Stomach smooth muscle (tissue), 2 donors: ENCODE measurements around the gene PTPRN2.
"Not testable (repeated sequence)": the region's sequence is repeated elsewhere in the genome, so short reads cannot be mapped to it uniquely, and the experiment has no call there.

Experiments
- H3K27ac ChIP-seq: one replicate; pipeline ENCODE4 v1.7.0; 2013; ENCODE audit warnings: mild to moderate bottlenecking, low read length, inconsistent platforms
- H3K27me3 ChIP-seq, 2 donors: one replicate each; pipeline ENCODE4 v1.7.0; 2013; ENCODE audit warnings: low read length in 2 of 2; ENCODE audit not compliant: insufficient read depth in 2 of 2, control insufficient read depth in 1 of 2
- H3K36me3 ChIP-seq, 2 donors: one replicate each; pipeline ENCODE4 v1.7.0; 2013; ENCODE audit warnings: low read length in 2 of 2; ENCODE audit not compliant: control insufficient read depth in 2 of 2, insufficient read depth in 2 of 2
- H3K4me1 ChIP-seq: one replicate; pipeline ENCODE4 v1.7.0; 2013; ENCODE audit warnings: low read length; ENCODE audit not compliant: control insufficient read depth, insufficient read depth
- H3K4me3 ChIP-seq, 2 donors: one replicate each; pipeline ENCODE4 v1.7.0; 2013; ENCODE audit warnings: low read length in 2 of 2
- H3K9ac ChIP-seq, 2 donors: one replicate each; pipeline ENCODE4 v1.7.0; 2013; ENCODE audit warnings: low read length in 2 of 2, mild to moderate bottlenecking in 1 of 2
- H3K9me3 ChIP-seq, 2 donors: one replicate each; pipeline ENCODE4 v1.7.0; 2013; ENCODE audit warnings: low read length in 2 of 2; ENCODE audit not compliant: control insufficient read depth in 2 of 2
- donor health status: healthy.
- donor health status: Pancreatic carcinoma.

Gene PTPRN2

DNA sequence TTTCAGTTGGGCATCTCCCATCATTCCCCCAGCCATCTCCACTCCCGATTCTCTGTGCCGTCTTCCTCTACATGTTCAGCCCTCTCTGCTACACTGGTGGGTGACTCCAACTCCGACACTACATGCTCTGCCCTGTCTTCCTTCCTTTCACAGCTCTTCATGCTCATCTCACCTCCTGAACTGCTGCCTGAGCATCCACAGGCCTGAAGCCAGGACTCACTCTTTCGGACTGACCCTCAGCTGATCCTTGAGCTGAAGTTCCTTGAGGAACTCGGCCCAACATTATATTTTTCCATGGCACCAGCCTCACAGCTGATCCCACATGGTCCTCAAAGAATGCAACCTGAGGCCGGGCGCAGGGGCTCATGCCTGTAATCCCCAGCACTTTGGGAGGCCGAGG is 538.4 kb downstream of the PTPRN2 start:
- Histone ChIP-seq H3K9ac (no peak overlapping the region), H3K27me3 (no peaks in the 10 kb centered on the region), H3K27ac (no peak overlapping the region), H3K9me3 (peaks cover 0 to 2% of the 10 kb centered on the region in 2 donors), H3K4me1 (no peaks in the 10 kb centered on the region), H3K4me3 (no peak overlapping the region), H3K36me3 (no peaks in the 10 kb centered on the region)

GRCh38 chr7:158048569-158048968 is 539.1 kb downstream of the PTPRN2 start:
- H3K36me3 ChIP-seq: no peaks in the 10 kb centered on the region
- no peak overlapping the region for H3K4me3 ChIP-seq
- H3K27me3 ChIP-seq: no peaks in the 10 kb centered on the region
- H3K9ac ChIP-seq: no peak overlapping the region
- H3K9me3 ChIP-seq: peaks cover 0 to 2% of the 10 kb centered on the region in 2 donors
- no peaks in the 10 kb centered on the region for H3K4me1 ChIP-seq
- H3K27ac ChIP-seq: no peak overlapping the region

DNA sequence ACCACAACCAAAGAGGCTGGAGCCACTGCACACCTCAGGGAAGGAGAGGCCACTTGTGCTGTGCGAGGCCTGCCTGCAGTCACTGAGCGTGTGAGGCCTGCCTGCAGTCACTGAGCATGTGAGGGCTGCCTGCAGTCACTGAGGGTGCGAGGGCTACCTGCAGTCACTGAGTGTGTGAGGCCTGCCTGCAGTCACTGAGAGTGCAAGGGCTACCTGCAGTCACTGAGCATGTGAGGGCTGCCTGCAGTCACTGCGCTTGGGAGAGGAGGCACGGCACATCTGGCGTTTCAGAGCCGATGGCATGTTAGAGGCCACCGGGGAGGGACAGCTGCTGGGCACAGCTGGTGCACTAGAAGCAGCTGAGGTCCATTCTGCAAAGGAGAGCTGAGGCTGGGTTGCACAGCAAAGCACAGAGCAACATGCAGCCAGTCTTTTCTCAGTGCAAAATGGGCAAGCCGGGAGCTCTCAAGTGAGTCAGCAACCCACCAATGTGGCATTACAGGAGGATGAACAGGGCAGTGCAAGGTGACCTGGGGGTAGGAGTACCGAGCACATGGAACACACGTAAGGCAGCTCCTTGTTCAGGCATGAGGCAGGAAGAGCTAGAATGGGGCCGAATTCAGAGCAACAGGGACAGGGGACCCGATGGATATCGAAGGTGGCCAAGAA is 540.1 kb downstream of the PTPRN2 start:
- Histone ChIP-seq H3K4me1 (no peaks in the 10 kb centered on the region), H3K27me3 (no peaks in the 10 kb centered on the region), H3K4me3 (no peak overlapping the region), H3K9me3 (peaks cover 0 to 2% of the 10 kb centered on the region in 2 donors), H3K9ac (no peak overlapping the region), H3K36me3 (no peaks in the 10 kb centered on the region), H3K27ac (no peak overlapping the region)

DNA sequence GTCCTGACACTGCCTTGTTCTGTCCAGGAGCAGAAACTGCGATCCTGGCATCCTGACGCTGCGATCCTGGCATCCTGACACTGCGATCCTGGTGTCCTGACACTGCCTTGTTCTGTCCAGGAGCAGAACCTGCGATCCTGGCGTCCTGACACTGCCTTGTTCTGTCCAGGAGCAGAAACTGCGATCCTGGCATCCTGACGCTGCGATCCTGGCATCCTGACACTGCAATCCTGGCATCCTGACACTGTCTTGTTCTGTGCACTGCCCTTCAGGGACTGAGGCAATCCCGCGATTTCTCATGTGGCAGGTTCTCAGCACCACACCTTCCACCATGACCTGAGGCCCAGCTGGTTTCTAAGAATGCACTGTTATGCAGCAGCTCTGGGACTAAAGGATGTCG is 541.4 kb downstream of the PTPRN2 start:
- H3K4me1 ChIP-seq, H3K36me3 ChIP-seq, H3K9ac ChIP-seq, H3K9me3 ChIP-seq, H3K27me3 ChIP-seq, H3K4me3 ChIP-seq, H3K27ac ChIP-seq: not testable (repeated sequence)

DNA sequence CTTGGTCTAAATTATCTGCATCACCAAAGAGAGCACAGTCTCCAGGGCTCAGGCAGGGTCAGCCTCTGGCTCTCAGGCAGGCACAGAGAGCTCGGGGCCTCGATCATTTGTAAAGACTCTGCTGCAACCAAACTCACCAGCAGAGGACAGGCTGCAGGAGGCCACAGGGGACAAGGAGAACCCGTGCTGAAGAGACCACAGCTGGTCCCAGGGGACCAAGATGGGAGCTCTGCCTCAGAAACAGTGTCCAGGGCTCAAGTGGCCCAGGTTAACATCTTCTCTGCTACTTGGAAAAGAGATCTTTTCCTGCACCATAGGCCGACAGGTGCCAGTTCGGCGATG is 543.2 kb downstream of the PTPRN2 start:
- Histone ChIP-seq H3K27ac (no peak overlapping the region), H3K9ac (no peak overlapping the region), H3K4me3 (no peak overlapping the region), H3K4me1 (no peaks in the 10 kb centered on the region), H3K27me3 (no peaks in the 10 kb centered on the region), H3K9me3 (peaks cover 2 to 6% of the 10 kb centered on the region in 2 donors), H3K36me3 (no peaks in the 10 kb centered on the region)

GRCh38 chr7:158043551-158044481 is 543.8 kb downstream of the PTPRN2 start:
- Histone ChIP-seq H3K36me3 (no peaks in the 10 kb centered on the region), H3K27ac (no peak overlapping the region), H3K9me3 (peaks cover 0 to 11% of the 10 kb centered on the region in 2 donors), H3K9ac (no peak overlapping the region), H3K27me3 (no peaks in the 10 kb centered on the region), H3K4me1 (no peaks in the 10 kb centered on the region), H3K4me3 (no peak overlapping the region)

DNA sequence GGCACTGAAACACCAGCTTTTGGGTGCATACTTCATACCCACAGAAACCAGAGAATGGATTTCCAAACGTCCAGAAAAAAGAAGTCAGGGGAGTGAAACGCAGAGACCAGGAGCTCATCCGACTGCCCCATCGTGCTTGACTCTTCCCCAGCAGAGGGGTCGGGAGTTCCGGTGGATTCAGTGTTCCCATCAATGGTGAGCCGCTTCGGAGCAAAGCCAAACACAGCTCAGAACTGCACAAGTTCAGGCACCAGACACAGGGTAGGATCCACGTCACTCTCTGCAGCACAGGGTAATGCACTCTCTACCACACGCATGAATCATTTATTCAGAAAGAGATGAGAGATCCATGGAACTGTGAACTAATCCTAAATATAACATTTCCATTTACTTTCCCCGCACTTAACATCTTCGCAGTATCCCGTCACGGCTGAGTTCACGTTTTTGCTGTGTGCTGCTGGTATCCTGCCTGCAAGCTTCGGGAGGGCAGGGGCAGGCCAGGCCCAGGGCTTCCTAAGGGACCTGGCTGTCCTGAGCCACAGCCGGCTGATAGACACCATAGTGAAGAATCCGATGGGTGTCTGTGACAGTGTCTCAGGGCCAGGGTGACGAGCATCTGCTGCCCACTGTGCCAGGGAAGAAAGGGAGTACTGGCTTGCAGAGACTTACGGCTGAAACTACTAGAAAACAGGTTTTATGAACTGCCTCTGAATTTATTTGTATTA is 545.3 kb downstream of the PTPRN2 start:
- H3K36me3 ChIP-seq: no peaks in the 10 kb centered on the region
- H3K27ac ChIP-seq: no peak overlapping the region
- H3K9ac ChIP-seq: no peak overlapping the region
- H3K9me3 ChIP-seq: peaks cover 0 to 12% of the 10 kb centered on the region in 2 donors
- no peaks in the 10 kb centered on the region for H3K27me3 ChIP-seq
- H3K4me1 ChIP-seq: no peaks in the 10 kb centered on the region
- H3K4me3 ChIP-seq: no peak overlapping the region

DNA sequence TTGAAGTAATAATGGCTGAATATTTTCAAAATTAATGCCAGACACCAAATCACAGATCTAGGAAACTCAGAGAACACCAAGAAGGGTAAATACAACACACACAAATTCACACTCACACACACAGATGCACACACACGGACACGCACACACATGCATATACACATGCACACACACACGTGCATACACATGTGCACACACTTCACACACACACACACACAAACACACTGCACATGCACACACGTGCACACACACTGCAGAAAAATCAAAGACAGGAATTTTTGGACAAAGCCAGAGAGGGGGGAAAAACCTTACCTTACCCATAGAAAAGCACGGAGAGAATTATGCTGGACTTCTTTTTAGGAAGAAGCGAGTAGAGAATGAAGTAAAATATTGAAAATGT is 547.4 kb downstream of the PTPRN2 start:
- H3K9me3 ChIP-seq: peaks cover 0 to 12% of the 10 kb centered on the region in 2 donors
- H3K27me3 ChIP-seq: no peaks in the 10 kb centered on the region
- H3K4me3 ChIP-seq: no peak overlapping the region
- H3K36me3 ChIP-seq: no peaks in the 10 kb centered on the region
- no peaks in the 10 kb centered on the region for H3K4me1 ChIP-seq
- H3K27ac ChIP-seq: no peak overlapping the region
- H3K9ac ChIP-seq: no peak overlapping the region

GRCh38 chr7:158039270-158039669 is 548.4 kb downstream of the PTPRN2 start:
- no peak overlapping the region for H3K27ac ChIP-seq
- H3K4me3 ChIP-seq: no peak overlapping the region
- H3K27me3 ChIP-seq: peaks cover 0 to 3% of the 10 kb centered on the region in 2 donors
- no peaks in the 10 kb centered on the region for H3K4me1 ChIP-seq
- peaks cover 0 to 12% of the 10 kb centered on the region in 2 donors for H3K9me3 ChIP-seq
- H3K9ac ChIP-seq: no peak overlapping the region
- no peaks in the 10 kb centered on the region for H3K36me3 ChIP-seq

DNA sequence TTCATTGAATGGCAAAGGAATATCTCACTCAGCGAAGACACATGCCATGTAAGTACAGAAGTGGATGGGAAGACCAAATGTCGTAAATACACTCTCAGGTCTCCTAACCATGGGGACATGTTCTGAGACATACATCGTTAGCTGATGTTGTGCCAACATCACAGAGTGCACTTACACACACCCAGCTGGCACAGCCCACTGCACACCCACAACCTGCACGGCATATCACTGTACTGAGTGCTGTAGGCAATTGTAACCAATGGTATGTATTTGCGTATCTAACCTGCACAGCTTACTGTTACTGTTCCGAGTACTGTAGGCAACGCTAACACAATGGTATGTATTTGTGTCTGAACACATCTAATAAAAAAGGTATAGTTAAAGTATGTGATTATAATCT is 550.4 kb downstream of the PTPRN2 start:
- H3K27me3 ChIP-seq: peaks cover 0 to 3% of the 10 kb centered on the region in 2 donors

More for the DNA sequence above, 550.4 kb downstream of the PTPRN2 start:
- H3K9me3 ChIP-seq: peaks cover 0 to 19% of the 10 kb centered on the region in 2 donors
- H3K9ac ChIP-seq: no peak overlapping the region
- no peak overlapping the region for H3K27ac ChIP-seq
- no peak overlapping the region for H3K4me3 ChIP-seq
- H3K4me1 ChIP-seq: no peaks in the 10 kb centered on the region
- no peaks in the 10 kb centered on the region for H3K36me3 ChIP-seq
